ENCODE measurements around the gene CAMK2A. TPM values are rescaled to one million over a fixed set of nuclear protein-coding genes. Genes with fewer than 3 reads are reported as not detected.
A peak's percentile ranks its signal among the peaks of the same experiment; 100 is the strongest.

CAMK2A gene
- total RNA-seq, 1 experiment from 2014 or later = 0.13 TPM

DNA sequence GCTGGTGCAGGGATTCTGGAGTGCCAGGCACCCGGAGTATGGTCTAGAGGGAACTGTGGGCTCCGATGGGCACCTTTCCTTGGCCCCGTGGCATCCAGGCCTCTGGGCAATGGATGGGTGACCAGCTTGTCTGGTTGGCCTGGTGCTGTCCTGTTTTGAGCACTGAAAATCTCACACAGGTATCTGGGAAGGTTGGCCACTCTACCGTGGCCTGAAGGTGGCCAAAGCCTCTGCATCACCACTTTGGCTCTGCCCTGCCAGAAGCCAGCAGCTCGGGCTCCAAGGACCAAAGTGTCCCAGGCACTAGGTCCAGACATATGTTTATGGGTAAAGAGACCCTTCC is 70.9 kb downstream of the CAMK2A start:
- CTCF ChIA-PET = interaction anchor here (0.9 to 1.0 kb wide), 3 partner anchors 132 to 382 kb away, joined by 3 to 4 read pairs (median 4); partner anchors contain the start of genes HMGXB3 and TIGD6
- Histone ChIP-seq H3K36me3 (ENCODE audit: low read depth) (no peaks in the 10 kb centered on the region), H3K27ac (no peak overlapping the region), H3K9me2 (ENCODE audit: insufficient read depth) (no peaks in the 10 kb centered on the region), H4K20me1 (ENCODE audit: insufficient read depth) (no peaks in the 10 kb centered on the region), H2AFZ (no peak overlapping the region), H3K79me2 (ENCODE audit: low read depth) (no peaks in the 10 kb centered on the region), H3K9me3 (ENCODE audit: insufficient read depth, low read depth) (no peaks in the 10 kb centered on the region), H3K4me3 (no peak overlapping the region), H3K4me1 (replicated peaks; ENCODE audit: insufficient read depth) (0 out of 2 replicates have a peak, but pooled peaks cover 7% of the 10 kb centered on the region), H3K27me3 (ENCODE audit: insufficient read depth, low read depth) (no peaks in the 10 kb centered on the region), H3K4me2 (no peak overlapping the region), H3F3A (ENCODE audit: insufficient read depth, low read depth) (no peaks in the 10 kb centered on the region)
- POLR2A ChIA-PET (ENCODE audit: unreplicated experiment) = no interaction called here
- intact Hi-C loops (cut with micrococcal nuclease; ENCODE audit: unreplicated experiment) = loop anchor here (1.0 to 10.0 kb wide), 7 partner anchors 57 to 581 kb away; no protein-coding TSS in a partner anchor
- no peak for DNase-seq
- no peak for TF ChIP-seq EZH2 (IDR thresholded peaks at IDR 0.05; ENCODE audit: low read depth)
- TF ChIP-seq, protein P1, sequence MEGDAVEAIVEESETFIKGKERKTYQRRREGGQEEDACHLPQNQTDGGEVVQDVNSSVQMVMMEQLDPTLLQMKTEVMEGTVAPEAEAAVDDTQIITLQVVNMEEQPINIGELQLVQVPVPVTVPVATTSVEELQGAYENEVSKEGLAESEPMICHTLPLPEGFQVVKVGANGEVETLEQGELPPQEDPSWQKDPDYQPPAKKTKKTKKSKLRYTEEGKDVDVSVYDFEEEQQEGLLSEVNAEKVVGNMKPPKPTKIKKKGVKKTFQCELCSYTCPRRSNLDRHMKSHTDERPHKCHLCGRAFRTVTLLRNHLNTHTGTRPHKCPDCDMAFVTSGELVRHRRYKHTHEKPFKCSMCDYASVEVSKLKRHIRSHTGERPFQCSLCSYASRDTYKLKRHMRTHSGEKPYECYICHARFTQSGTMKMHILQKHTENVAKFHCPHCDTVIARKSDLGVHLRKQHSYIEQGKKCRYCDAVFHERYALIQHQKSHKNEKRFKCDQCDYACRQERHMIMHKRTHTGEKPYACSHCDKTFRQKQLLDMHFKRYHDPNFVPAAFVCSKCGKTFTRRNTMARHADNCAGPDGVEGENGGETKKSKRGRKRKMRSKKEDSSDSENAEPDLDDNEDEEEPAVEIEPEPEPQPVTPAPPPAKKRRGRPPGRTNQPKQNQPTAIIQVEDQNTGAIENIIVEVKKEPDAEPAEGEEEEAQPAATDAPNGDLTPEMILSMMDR (conservative IDR thresholded peaks at IDR 0.05) = no peak
- no TSS peak for BruUV-seq (replicated peaks)

DNA sequence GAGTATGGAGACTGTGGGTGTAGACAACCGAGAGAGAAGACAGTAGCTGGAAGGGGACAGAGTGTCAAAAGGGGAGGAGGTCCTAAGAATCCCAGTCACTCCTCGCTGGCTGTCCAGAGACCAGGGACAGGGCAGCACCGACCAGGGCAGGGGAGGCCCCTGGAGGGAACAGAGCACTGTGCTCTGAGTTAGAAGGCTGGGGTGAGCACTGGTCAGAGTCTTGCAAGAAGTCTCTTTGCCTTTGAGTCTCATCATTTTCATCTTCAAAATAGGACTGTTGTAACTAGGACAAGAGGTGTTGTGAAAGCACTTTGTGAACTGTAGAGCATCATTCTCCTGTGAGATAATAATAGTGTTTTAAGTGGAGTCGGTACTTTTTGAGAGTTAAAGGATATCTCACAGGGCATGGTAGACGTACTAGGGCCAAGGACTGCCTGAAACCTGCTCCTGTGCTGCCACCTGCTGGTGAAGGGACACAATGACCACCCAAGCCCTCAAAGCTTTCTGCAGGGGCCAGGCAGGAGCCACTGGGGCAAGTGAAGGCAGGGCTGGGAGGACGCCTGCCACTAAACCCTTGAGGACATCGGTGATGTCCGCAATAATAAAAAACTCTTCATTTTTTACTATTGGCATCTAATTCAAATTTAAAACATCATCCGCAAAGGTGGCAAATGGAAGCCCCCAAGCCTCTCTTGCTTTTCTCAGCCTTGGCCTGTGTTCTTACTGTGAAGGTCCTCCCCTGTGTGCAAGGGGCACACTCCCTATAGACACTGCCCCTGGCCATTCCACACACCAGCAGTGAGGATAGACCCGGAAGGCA is 71.5 kb downstream of the CAMK2A start:
- Histone ChIP-seq H3K27ac (no peak overlapping the region), H3K9me3 (ENCODE audit: insufficient read depth, low read depth) (no peaks in the 10 kb centered on the region), H3K4me1 (replicated peaks; ENCODE audit: insufficient read depth) (0 out of 2 replicates have a peak, but pooled peaks cover 7% of the 10 kb centered on the region), H3K79me2 (ENCODE audit: low read depth) (no peaks in the 10 kb centered on the region), H3K9me2 (ENCODE audit: insufficient read depth) (no peaks in the 10 kb centered on the region), H3F3A (ENCODE audit: insufficient read depth, low read depth) (no peaks in the 10 kb centered on the region), H3K36me3 (ENCODE audit: low read depth) (no peaks in the 10 kb centered on the region), H3K4me3 (no peak overlapping the region), H3K27me3 (ENCODE audit: insufficient read depth, low read depth) (no peaks in the 10 kb centered on the region), H4K20me1 (ENCODE audit: insufficient read depth) (no peaks in the 10 kb centered on the region), H3K4me2 (no peak overlapping the region), H2AFZ (no peak overlapping the region)
- intact Hi-C loops (cut with micrococcal nuclease; ENCODE audit: unreplicated experiment) = loop anchor here (1.0 to 10.0 kb wide), 7 partner anchors 57 to 581 kb away; no protein-coding TSS in a partner anchor
- BruUV-seq (replicated peaks) = no TSS peak
- POLR2A ChIA-PET (ENCODE audit: unreplicated experiment) = no interaction called here
- CTCF ChIA-PET = interaction anchor here (0.5 to 1.0 kb wide), 3 partner anchors 73 to 218 kb away, joined by 3 to 4 read pairs (median 3); partner anchors contain the start of genes HMGXB3 and TIGD6
- TF ChIP-seq, protein P1 (conservative IDR thresholded peaks at IDR 0.05) = peak; percentile 96
- TF ChIP-seq EZH2 (IDR thresholded peaks at IDR 0.05; ENCODE audit: low read depth) = no peak
- peak; percentile 51 to 84 for DNase-seq

DNA sequence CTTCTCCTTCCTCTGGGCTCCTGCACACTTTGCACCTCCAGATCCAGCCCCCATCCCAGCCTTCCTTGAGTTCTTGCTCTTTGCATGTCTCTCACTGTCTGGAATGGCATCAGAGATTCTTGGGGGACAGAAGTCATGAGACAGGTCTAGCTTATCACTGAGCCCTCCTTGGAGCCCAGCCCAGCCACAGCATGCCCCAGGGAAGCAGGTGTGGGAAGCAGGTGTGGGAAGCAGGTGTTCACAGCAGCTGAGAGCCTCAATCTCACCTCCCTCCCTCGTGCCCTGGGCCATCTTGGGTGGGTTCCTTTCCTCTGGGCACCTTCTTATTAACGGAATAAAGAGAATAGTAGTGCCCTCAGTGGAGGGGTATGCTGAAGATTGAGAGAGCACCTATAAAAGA is 72.5 kb downstream of the CAMK2A start:
- intact Hi-C loops (cut with micrococcal nuclease; ENCODE audit: unreplicated experiment) = loop anchor here (5.0 to 10.0 kb wide), 2 partner anchors 172 to 580 kb away; no protein-coding TSS in a partner anchor
- Histone ChIP-seq H3K27ac (no peak overlapping the region), H3K9me2 (ENCODE audit: insufficient read depth) (no peaks in the 10 kb centered on the region), H4K20me1 (ENCODE audit: insufficient read depth) (no peaks in the 10 kb centered on the region), H3K4me3 (no peak overlapping the region), H3K4me2 (no peak overlapping the region), H2AFZ (no peak overlapping the region), H3K4me1 (replicated peaks; ENCODE audit: insufficient read depth) (0 out of 2 replicates have a peak, but pooled peaks cover 7% of the 10 kb centered on the region), H3K79me2 (ENCODE audit: low read depth) (no peaks in the 10 kb centered on the region), H3K9me3 (ENCODE audit: insufficient read depth, low read depth) (no peaks in the 10 kb centered on the region), H3K27me3 (ENCODE audit: insufficient read depth, low read depth) (no peaks in the 10 kb centered on the region), H3K36me3 (ENCODE audit: low read depth) (no peaks in the 10 kb centered on the region), H3F3A (ENCODE audit: insufficient read depth, low read depth) (no peaks in the 10 kb centered on the region)
- BruUV-seq (replicated peaks) = no TSS peak
- POLR2A ChIA-PET (ENCODE audit: unreplicated experiment) = no interaction called here
- CTCF ChIA-PET = interaction anchor here (0.7 kb wide), 1 partner anchor 134 kb away, joined by 4 read pairs; no protein-coding TSS in a partner anchor
- no peak for TF ChIP-seq EZH2 (IDR thresholded peaks at IDR 0.05; ENCODE audit: low read depth)
- TF ChIP-seq, protein P1 (conservative IDR thresholded peaks at IDR 0.05) = no peak
- no peak for DNase-seq
